ENCODE results near the gene CNOT3. TPM values are rescaled to one million over a fixed set of nuclear protein-coding genes. Genes with fewer than 3 reads are reported as not detected.

The CNOT3 gene
- total and polyA plus RNA-seq, 9 of the 15 experiments (the other 6 are each of a cell fraction or from before 2014, with no cell fraction given), result 0.27 to 60.4 (median 9.9) TPM

GRCh38 chr19:54159352-54160181, 22.0 kb downstream of the CNOT3 start, which contains the start of gene LENG1 (continued):
- peak; percentile 44; the same call in 1 of the 2 replicates for TF ChIP-seq CTBP1 (IDR thresholded peaks at IDR 0.05; ENCODE audit: borderline replicate concordance)
- peak in 1 of 2 experiments; percentile 69; a peak in 2 of 4 replicates for TF ChIP-seq HDAC1 (IDR thresholded peaks at IDR 0.05)
- TF ChIP-seq MECOM (CRISPR knock-in tag; IDR thresholded peaks at IDR 0.05), result 0 out of 2 replicates have a peak, but pooled peaks have one; percentile 19
- no peak for TF ChIP-seq RFX7 (CRISPR knock-in tag; IDR thresholded peaks at IDR 0.05)
- TF ChIP-seq ILF3 (IDR thresholded peaks at IDR 0.05; ENCODE audit: borderline replicate concordance), result no peak
- peak; percentile 98 for TF ChIP-seq RBM25 (IDR thresholded peaks at IDR 0.05; ENCODE audit: low read depth, low read length, severe bottlenecking)
- no peak for TF ChIP-seq PCBP2 (IDR thresholded peaks at IDR 0.05; ENCODE audit: low read depth, low read length, poor library complexity, severe bottlenecking)
- TF ChIP-seq NRF1 (conservative IDR thresholded peaks at IDR 0.05 in 1 of 2, IDR thresholded peaks at IDR 0.05 in 1 of 2), result peak; percentile 98
- TF ChIP-seq, protein P1, sequence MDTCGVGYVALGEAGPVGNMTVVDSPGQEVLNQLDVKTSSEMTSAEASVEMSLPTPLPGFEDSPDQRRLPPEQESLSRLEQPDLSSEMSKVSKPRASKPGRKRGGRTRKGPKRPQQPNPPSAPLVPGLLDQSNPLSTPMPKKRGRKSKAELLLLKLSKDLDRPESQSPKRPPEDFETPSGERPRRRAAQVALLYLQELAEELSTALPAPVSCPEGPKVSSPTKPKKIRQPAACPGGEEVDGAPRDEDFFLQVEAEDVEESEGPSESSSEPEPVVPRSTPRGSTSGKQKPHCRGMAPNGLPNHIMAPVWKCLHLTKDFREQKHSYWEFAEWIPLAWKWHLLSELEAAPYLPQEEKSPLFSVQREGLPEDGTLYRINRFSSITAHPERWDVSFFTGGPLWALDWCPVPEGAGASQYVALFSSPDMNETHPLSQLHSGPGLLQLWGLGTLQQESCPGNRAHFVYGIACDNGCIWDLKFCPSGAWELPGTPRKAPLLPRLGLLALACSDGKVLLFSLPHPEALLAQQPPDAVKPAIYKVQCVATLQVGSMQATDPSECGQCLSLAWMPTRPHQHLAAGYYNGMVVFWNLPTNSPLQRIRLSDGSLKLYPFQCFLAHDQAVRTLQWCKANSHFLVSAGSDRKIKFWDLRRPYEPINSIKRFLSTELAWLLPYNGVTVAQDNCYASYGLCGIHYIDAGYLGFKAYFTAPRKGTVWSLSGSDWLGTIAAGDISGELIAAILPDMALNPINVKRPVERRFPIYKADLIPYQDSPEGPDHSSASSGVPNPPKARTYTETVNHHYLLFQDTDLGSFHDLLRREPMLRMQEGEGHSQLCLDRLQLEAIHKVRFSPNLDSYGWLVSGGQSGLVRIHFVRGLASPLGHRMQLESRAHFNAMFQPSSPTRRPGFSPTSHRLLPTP (IDR thresholded peaks at IDR 0.05; ENCODE audit: borderline replicate concordance, extremely low read depth, insufficient read length), result no peak
- TF ChIP-seq MCM3 (IDR thresholded peaks at IDR 0.05), result no peak
- peak; percentile 99 for TF ChIP-seq BMI1 (IDR thresholded peaks at IDR 0.05; ENCODE audit: low read length)
- no peak for TF ChIP-seq ZNF584 (CRISPR knock-in tag; IDR thresholded peaks at IDR 0.05; ENCODE audit: low read depth)
- TF ChIP-seq ZC3H11A (IDR thresholded peaks at IDR 0.05; ENCODE audit: low read depth, low read length), result no peak
- TF ChIP-seq ELF2 (CRISPR knock-in tag; IDR thresholded peaks at IDR 0.05), result peak; percentile 86
- peak in 1 of 2 experiments; percentile 53; a peak in 1 of 4 replicates for TF ChIP-seq KDM1A (IDR thresholded peaks at IDR 0.05)
- TF ChIP-seq ARID4B (CRISPR knock-in tag; IDR thresholded peaks at IDR 0.05), result peak; percentile 41; the same call in 1 of the 2 replicates
- TF ChIP-seq BCOR (IDR thresholded peaks at IDR 0.05), result no peak
- TF ChIP-seq SMARCC2 (IDR thresholded peaks at IDR 0.05; ENCODE audit: low read depth), result no peak
- no peak for TF ChIP-seq MEF2A (IDR thresholded peaks at IDR 0.05; ENCODE audit: control insufficient read depth, low read depth, low read length)
- no peak; the same call in 1 of the 2 replicates for TF ChIP-seq ZNF76 (CRISPR knock-in tag; IDR thresholded peaks at IDR 0.05; ENCODE audit: borderline replicate concordance)

Measured in K562 (cell line).